CD4-positive, alpha-beta T cell treated with Interleukin-17A for 4 hours (primary cell): Measurements from ENCODE around the gene MYH16.
A peak's percentile ranks its signal among the peaks of the same experiment; 100 is the strongest.
"Not testable (repeated sequence)": the region's sequence is repeated elsewhere in the genome, so short reads cannot be mapped to it uniquely, and the experiment has no call there.

ENCODE experiments used
- DNase-seq: peaks from one replicate; pipeline ENCODE4 v3.0.0-alpha.2; 2020; ENCODE audit warnings: mixed read lengths

Gene MYH16

GRCh38 chr7:99309111-99309510 is 36.5 kb downstream of the MYH16 start:
- no peak for DNase-seq

GRCh38 chr7:99310004-99310403 is 37.4 kb downstream of the MYH16 start:
- no peak for DNase-seq

GRCh38 chr7:99311702-99312101 is 39.1 kb downstream of the MYH16 start:
- no peak for DNase-seq

- peak; percentile 82 for DNase-seq
These were observed 39.9 kb downstream of the MYH16 start for GRCh38 chr7:99312316-99313203.

GRCh38 chr7:99313204-99313573 is 40.5 kb downstream of the MYH16 start:
- DNase-seq, result no peak

- DNase-seq, result no peak
These were observed 41.9 kb downstream of the MYH16 start for GRCh38 chr7:99314504-99314903.

GRCh38 chr7:99320371-99320770 is 47.7 kb downstream of the MYH16 start:
- DNase-seq, result no peak

- DNase-seq, result not testable (repeated sequence)
These were observed 50.0 kb downstream of the MYH16 start for GRCh38 chr7:99322659-99323058.

GRCh38 chr7:99324559-99324958 is 51.9 kb downstream of the MYH16 start:
- DNase-seq, result no peak

- no peak for DNase-seq
These were observed 52.4 kb downstream of the MYH16 start for GRCh38 chr7:99325001-99325493.

- peak; percentile 95 for DNase-seq
These were observed 53.2 kb downstream of the MYH16 start, which contains the start of gene ARPC1A for GRCh38 chr7:99325592-99326407. TSS of gene ARPC1A (plus strand) at chr7:99325898. CDS start at chr7:99333354, 7,456 bp downstream.

- DNase-seq, result no peak
These were observed 53.8 kb downstream of the MYH16 start for GRCh38 chr7:99326408-99326782.

- not testable (repeated sequence) for DNase-seq
These were observed 57.8 kb downstream of the MYH16 start for GRCh38 chr7:99330314-99330961.

GRCh38 chr7:99331002-99331401 is 58.4 kb downstream of the MYH16 start:
- DNase-seq, result no peak

- DNase-seq, result no peak
These were observed 67.0 kb downstream of the MYH16 start for GRCh38 chr7:99339595-99339994.

- DNase-seq, result no peak
These were observed 68.0 kb downstream of the MYH16 start for GRCh38 chr7:99340659-99341058.

- no peak for DNase-seq
These were observed 71.5 kb downstream of the MYH16 start for GRCh38 chr7:99344061-99344647.

GRCh38 chr7:99350641-99351040 is 78.0 kb downstream of the MYH16 start:
- not testable (repeated sequence) for DNase-seq

- DNase-seq, result no peak
These were observed 79.6 kb downstream of the MYH16 start for GRCh38 chr7:99352247-99352646.

GRCh38 chr7:99355098-99355497 is 82.5 kb downstream of the MYH16 start:
- DNase-seq, result no peak

- no peak for DNase-seq
These were observed 85.3 kb downstream of the MYH16 start for GRCh38 chr7:99357701-99358490.

- DNase-seq, result not testable (repeated sequence)
These were observed 85.9 kb downstream of the MYH16 start for GRCh38 chr7:99358521-99358920.
